GM10266 (cell line): ENCODE measurements around the gene MOB3B.

Experiments used
- DNase-seq: peaks from one replicate; pipeline ENCODE4 v3.0.0; 2012; ENCODE audit errors: extremely low spot score
- CTCF ChIP-seq: IDR thresholded peaks from 2 replicates; pipeline ENCODE4 v1.5.1; 2012; ENCODE audit warnings: mild to moderate bottlenecking, low read depth; ENCODE audit not compliant: control insufficient read depth, insufficient read depth; ENCODE audit errors: missing control alignments

The MOB3B gene

GRCh38 chr9:27372615-27373014 is 157.0 kb downstream of the MOB3B start:
- no peak for TF ChIP-seq CTCF
- DNase-seq, result no peak

- no peak for DNase-seq
- TF ChIP-seq CTCF, result no peak
These were observed 158.2 kb downstream of the MOB3B start for GRCh38 chr9:27371382-27371781.

GRCh38 chr9:27369591-27369990 is 160.0 kb downstream of the MOB3B start:
- no peak for TF ChIP-seq CTCF
- DNase-seq, result no peak

GRCh38 chr9:27368316-27368985 is 161.2 kb downstream of the MOB3B start:
- DNase-seq, result no peak
- TF ChIP-seq CTCF, result no peak

GRCh38 chr9:27367921-27368315 is 161.7 kb downstream of the MOB3B start:
- no peak for TF ChIP-seq CTCF

GRCh38 chr9:27367175-27367798 is 162.3 kb downstream of the MOB3B start:
- no peak for TF ChIP-seq CTCF

More at GRCh38 chr9:27367921-27368315, 161.7 kb downstream of the MOB3B start:
- DNase-seq, result no peak

GRCh38 chr9:27365707-27366376 is 163.8 kb downstream of the MOB3B start:
- DNase-seq, result peak; percentile 41
- TF ChIP-seq CTCF, result no peak

More at GRCh38 chr9:27367175-27367798, 162.3 kb downstream of the MOB3B start:
- DNase-seq, result peak; percentile 20
